Measurements from ENCODE around the gene CREB3L2. TPM values are rescaled to one million over a fixed set of nuclear protein-coding genes. Genes with fewer than 3 reads are reported as not detected.

CREB3L2 gene
- total RNA-seq, 1 donor: 28.6 TPM

- Histone ChIP-seq H3K79me2 (ENCODE audit: insufficient read depth, low read length) (peaks cover 88% of the 10 kb centered on the region), H3K4me2 (ENCODE audit: insufficient read depth, low read length) (no peak overlapping the region), H3K36me3 (ENCODE audit: insufficient read depth, low read length) (peaks cover 25% of the 10 kb centered on the region), H3K4me1 (ENCODE audit: insufficient read depth, low read length) (peaks cover 50% of the 10 kb centered on the region), H3K27me3 (ENCODE audit: insufficient read depth, low read length) (no peaks in the 10 kb centered on the region), H3K27ac (ENCODE audit: low read depth, low read length) (peak overlapping the region; percentile 96), H3K9me3 (ENCODE audit: low read depth, low read length) (no peaks in the 10 kb centered on the region), H4K20me1 (ENCODE audit: insufficient read depth, low read length) (no peaks in the 10 kb centered on the region), H2AFZ (ENCODE audit: low read length) (no peak overlapping the region), H3K4me3 (ENCODE audit: insufficient read depth, low read length) (no peak overlapping the region)
- no peak for TF ChIP-seq CTCF (IDR thresholded peaks at IDR 0.05; ENCODE audit: extremely low read depth, low read depth, low read length)
- no peak for DNase-seq (ENCODE audit: insufficient read length, low spot score, missing footprints)
Observed at GRCh38 chr7:137925091-137925490, 76.8 kb downstream of the CREB3L2 start.

GRCh38 chr7:137923380-137923779, 78.5 kb downstream of the CREB3L2 start:
- TF ChIP-seq CTCF (IDR thresholded peaks at IDR 0.05; ENCODE audit: extremely low read depth, low read depth, low read length): no peak
- Histone ChIP-seq H3K27me3 (ENCODE audit: insufficient read depth, low read length) (no peaks in the 10 kb centered on the region), H3K9me3 (ENCODE audit: low read depth, low read length) (no peaks in the 10 kb centered on the region), H3K4me2 (ENCODE audit: insufficient read depth, low read length) (peak overlapping the region; percentile 12), H3K79me2 (ENCODE audit: insufficient read depth, low read length) (peaks cover 92% of the 10 kb centered on the region), H3K4me1 (ENCODE audit: insufficient read depth, low read length) (peaks cover 50% of the 10 kb centered on the region), H3K36me3 (ENCODE audit: insufficient read depth, low read length) (peaks cover 29% of the 10 kb centered on the region), H3K4me3 (ENCODE audit: insufficient read depth, low read length) (no peak overlapping the region), H3K27ac (ENCODE audit: low read depth, low read length) (peak overlapping the region; percentile 96), H4K20me1 (ENCODE audit: insufficient read depth, low read length) (no peaks in the 10 kb centered on the region), H2AFZ (ENCODE audit: low read length) (no peak overlapping the region)
- DNase-seq (ENCODE audit: insufficient read length, low spot score, missing footprints): peak; percentile 64

GRCh38 chr7:137920637-137921399, 81.1 kb downstream of the CREB3L2 start:
- H3K27ac ChIP-seq (ENCODE audit: low read depth, low read length): peak overlapping the region; percentile 82

More at GRCh38 chr7:137920637-137921399, 81.1 kb downstream of the CREB3L2 start:
- DNase-seq (ENCODE audit: insufficient read length, low spot score, missing footprints): no peak
- Histone ChIP-seq H2AFZ (ENCODE audit: low read length) (no peak overlapping the region), H3K79me2 (ENCODE audit: insufficient read depth, low read length) (peaks cover 94% of the 10 kb centered on the region), H3K36me3 (ENCODE audit: insufficient read depth, low read length) (peaks cover 19% of the 10 kb centered on the region), H3K4me2 (ENCODE audit: insufficient read depth, low read length) (peak overlapping the region; percentile 29), H3K27me3 (ENCODE audit: insufficient read depth, low read length) (no peaks in the 10 kb centered on the region), H3K4me3 (ENCODE audit: insufficient read depth, low read length) (no peak overlapping the region), H3K4me1 (ENCODE audit: insufficient read depth, low read length) (peaks cover 49% of the 10 kb centered on the region), H4K20me1 (ENCODE audit: insufficient read depth, low read length) (no peaks in the 10 kb centered on the region), H3K9me3 (ENCODE audit: low read depth, low read length) (no peaks in the 10 kb centered on the region)
- no peak for TF ChIP-seq CTCF (IDR thresholded peaks at IDR 0.05; ENCODE audit: extremely low read depth, low read depth, low read length)
